Fibroblast of mammary gland (primary cell): ENCODE measurements around the gene SGTA.

ENCODE experiments used
- DNase-seq: peaks from one replicate; pipeline ENCODE4 v3.0.0-alpha.2; 2010; ENCODE audit warnings: low read depth
- H3K4me3 ChIP-seq: 2 replicates; pipeline ENCODE4 v1.5.1; 2011; ENCODE audit warnings: low read depth, mild to moderate bottlenecking, low read length, moderate library complexity; ENCODE audit not compliant: control insufficient read depth
- TF ChIP-seq, protein P1 (sequence below): conservative IDR thresholded peaks from 2 replicates; pipeline ENCODE4 v1.5.1; 2011; ENCODE audit warnings: low read depth, low read length, inconsistent platforms; ENCODE audit not compliant: control insufficient read depth, insufficient read depth

Gene SGTA

GRCh38 chr19:2720777-2721569 lies 62.1 kb downstream of the SGTA start, which contains the start of gene DIRAS1:
DIRAS1 (minus strand) TSS chr19:2721372; CDS start chr19:2717806, 3,566 bp downstream.
- TF ChIP-seq, protein P1, sequence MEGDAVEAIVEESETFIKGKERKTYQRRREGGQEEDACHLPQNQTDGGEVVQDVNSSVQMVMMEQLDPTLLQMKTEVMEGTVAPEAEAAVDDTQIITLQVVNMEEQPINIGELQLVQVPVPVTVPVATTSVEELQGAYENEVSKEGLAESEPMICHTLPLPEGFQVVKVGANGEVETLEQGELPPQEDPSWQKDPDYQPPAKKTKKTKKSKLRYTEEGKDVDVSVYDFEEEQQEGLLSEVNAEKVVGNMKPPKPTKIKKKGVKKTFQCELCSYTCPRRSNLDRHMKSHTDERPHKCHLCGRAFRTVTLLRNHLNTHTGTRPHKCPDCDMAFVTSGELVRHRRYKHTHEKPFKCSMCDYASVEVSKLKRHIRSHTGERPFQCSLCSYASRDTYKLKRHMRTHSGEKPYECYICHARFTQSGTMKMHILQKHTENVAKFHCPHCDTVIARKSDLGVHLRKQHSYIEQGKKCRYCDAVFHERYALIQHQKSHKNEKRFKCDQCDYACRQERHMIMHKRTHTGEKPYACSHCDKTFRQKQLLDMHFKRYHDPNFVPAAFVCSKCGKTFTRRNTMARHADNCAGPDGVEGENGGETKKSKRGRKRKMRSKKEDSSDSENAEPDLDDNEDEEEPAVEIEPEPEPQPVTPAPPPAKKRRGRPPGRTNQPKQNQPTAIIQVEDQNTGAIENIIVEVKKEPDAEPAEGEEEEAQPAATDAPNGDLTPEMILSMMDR: no peak
- H3K4me3 ChIP-seq: peak within 1 kb of the TSS; percentile 23
- no peak for DNase-seq

GRCh38 chr19:2719920-2720776 lies 62.9 kb downstream of the SGTA start:
- TF ChIP-seq, protein P1: no peak
- peak; percentile 35 for DNase-seq
- H3K4me3 ChIP-seq: peak overlapping the region; percentile 23

- DNase-seq: no peak
- TF ChIP-seq, protein P1: no peak
- no peak overlapping the region for H3K4me3 ChIP-seq
Measured at GRCh38 chr19:2719232-2719735, 63.8 kb downstream of the SGTA start.

DNA sequence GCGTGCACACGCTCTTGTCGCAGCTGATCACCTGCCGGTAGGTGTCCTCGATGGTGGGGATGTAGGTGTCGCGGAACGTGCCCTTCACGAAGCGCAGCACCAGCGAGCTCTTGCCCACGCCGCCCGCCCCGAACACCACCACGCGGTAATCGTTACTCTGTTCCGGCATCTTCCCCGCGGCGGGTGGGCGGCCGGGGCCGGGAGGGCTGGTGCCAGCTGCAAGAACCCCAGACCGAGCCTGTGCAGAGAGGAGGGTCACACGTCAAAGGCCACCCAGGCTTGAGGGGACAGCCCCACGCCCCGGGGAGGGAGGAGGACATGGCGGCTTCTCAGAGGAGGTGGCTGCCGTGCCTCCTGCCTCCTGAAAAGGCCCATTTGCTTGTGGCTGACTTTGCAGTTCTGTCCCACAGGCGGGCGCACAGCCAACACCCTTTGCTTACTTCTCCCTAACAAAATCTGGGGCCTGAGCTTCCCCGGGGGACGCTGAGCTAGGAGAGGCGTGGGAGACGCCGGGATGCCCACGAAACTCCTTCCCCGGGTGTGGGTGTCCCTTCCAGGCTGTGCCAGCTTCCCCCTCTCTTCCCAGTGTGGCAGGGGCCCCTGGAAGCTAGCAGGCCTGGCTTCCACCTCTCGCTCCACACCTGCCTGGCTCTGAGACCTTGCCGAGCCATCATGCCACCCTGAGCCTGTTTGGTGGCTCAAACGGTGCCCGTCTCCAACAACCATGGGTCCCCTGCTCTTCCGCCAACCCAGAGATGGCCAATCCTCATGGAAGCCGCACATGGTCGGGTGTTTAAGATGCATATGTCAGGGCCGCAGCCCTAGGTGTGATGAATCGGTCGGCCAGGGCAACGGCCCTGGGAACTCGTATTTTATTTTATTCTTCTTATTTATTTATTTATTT lies 65.2 kb downstream of the SGTA start:
- DNase-seq: no peak
- H3K4me3 ChIP-seq: no peak overlapping the region
- TF ChIP-seq, protein P1: no peak

- H3K4me3 ChIP-seq: no peak overlapping the region
- no peak for DNase-seq
- TF ChIP-seq, protein P1: no peak
Measured at GRCh38 chr19:2716722-2717637, 66.1 kb downstream of the SGTA start.
